HL-60 (cell line): Measurements from ENCODE around the gene SUPT6H.

Experiments
- DNase-seq, 2 experiments: peaks; one replicate each; pipeline ENCODE4 v3.0.0-alpha.2; 2010 to 2020; ENCODE audit warnings: low read depth in 1 of 2, low spot score in 1 of 2
- H3K27ac ChIP-seq: fragments of 250-450 bp; sonication (Bioruptor Pico); replicated peaks from 2 replicates; pipeline ENCODE4 v1.5.1; 2020; ENCODE audit warnings: mild to moderate bottlenecking, moderate library complexity
- H3K27me3 ChIP-seq: fragments of 250-450 bp; sonication (Bioruptor Pico); 2 replicates; pipeline ENCODE4 v1.5.1; 2021; ENCODE audit warnings: mild to moderate bottlenecking, moderate library complexity; ENCODE audit not compliant: insufficient read depth, poor library complexity, severe bottlenecking
- H3K4me3 ChIP-seq: replicated peaks from 2 replicates; pipeline ENCODE4 v1.5.1; 2011; ENCODE audit warnings: mild to moderate bottlenecking, control low read depth, low read length; ENCODE audit not compliant: insufficient read depth
- CTCF ChIP-seq: IDR thresholded peaks from one replicate; pipeline ENCODE4 v1.5.1; 2011; ENCODE audit warnings: low read length, control low read depth, inconsistent platforms; ENCODE audit not compliant: insufficient read depth
- GABPA ChIP-seq: IDR thresholded peaks from 2 replicates; pipeline ENCODE4 v1.6.1; 2012; ENCODE audit warnings: low read depth
- POLR2AphosphoS5 ChIP-seq: IDR thresholded peaks from 2 replicates; pipeline ENCODE4 v1.6.1; 2012; ENCODE audit warnings: low read depth
- SPI1 ChIP-seq: IDR thresholded peaks from 2 replicates; pipeline ENCODE4 v1.6.1; 2012; ENCODE audit warnings: low read depth, mild to moderate bottlenecking, borderline replicate concordance
- TF ChIP-seq, protein P1 (sequence below): IDR thresholded peaks from 2 replicates; pipeline ENCODE4 v1.6.1; 2012; ENCODE audit warnings: low read depth; ENCODE audit not compliant: insufficient replicate concordance

Gene SUPT6H

DNA sequence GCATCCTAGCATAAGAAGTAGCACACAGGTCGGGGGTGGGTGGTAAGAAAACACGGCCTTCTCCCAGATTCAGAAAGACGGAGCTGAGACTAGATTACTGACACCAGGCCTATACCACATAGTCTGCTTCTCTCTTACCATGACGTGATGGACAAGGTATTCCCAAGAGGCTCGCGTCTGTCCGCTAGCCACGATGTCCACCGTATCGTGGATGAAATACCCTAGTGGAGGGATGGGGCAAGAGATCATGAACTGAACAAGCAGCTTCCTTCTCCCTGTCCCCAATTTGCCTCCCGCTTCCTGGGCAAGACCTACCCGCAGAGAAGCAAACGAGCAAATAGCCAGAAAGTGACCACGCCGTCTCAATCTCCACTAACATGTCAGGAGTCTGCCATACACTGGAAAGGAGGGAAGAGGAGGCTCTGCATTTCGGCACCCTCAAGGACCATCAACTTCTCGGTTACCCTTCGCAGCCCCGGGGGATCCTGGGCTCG, 63.2 kb downstream of the SUPT6H start:
- TF ChIP-seq GABPA (no peak), POLR2AphosphoS5 (peak; percentile 94)
- Histone ChIP-seq H3K27me3 (no peaks in the 10 kb centered on the region), H3K4me3 (peak overlapping the region; percentile 68), H3K27ac (peak overlapping the region; percentile 80)
- peak; percentile 67 to 70 for DNase-seq

DNA sequence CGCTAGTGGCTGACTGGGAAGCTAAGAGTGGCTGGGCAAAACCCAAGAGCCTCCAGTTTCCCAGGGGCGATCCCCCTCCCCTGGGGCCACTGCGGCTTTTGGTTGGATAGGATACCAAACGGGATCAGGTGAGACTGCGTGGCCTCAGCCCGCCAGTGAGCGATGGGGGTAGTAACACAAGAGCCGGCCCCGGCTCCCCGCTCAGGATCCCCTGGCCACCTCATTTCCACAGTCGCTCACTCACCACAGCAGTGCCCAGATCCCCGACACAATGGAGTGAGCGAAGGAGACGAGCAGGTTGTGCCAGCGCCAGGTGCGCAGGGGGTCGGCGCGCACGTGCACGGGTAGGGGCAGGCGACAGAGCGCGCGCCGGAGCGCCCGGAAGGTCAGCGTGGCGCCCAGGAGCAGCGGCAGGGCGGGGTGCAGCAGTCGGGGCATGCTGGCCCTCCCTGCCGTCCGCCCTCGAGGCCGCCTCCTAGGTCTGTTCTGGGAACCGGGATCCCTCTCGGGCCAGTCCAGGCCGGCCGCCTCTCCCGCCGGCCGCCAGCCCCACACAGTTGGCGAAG, 63.7 kb downstream of the SUPT6H start:
- Histone ChIP-seq H3K4me3 (peak overlapping the region; percentile 68), H3K27me3 (no peaks in the 10 kb centered on the region), H3K27ac (peak overlapping the region; percentile 80)
- DNase-seq, result peak; percentile 64 to 81
- TF ChIP-seq POLR2AphosphoS5 (peak; percentile 2; the same call in 1 of the 2 replicates), CTCF (no peak)

- TF ChIP-seq, protein P1, sequence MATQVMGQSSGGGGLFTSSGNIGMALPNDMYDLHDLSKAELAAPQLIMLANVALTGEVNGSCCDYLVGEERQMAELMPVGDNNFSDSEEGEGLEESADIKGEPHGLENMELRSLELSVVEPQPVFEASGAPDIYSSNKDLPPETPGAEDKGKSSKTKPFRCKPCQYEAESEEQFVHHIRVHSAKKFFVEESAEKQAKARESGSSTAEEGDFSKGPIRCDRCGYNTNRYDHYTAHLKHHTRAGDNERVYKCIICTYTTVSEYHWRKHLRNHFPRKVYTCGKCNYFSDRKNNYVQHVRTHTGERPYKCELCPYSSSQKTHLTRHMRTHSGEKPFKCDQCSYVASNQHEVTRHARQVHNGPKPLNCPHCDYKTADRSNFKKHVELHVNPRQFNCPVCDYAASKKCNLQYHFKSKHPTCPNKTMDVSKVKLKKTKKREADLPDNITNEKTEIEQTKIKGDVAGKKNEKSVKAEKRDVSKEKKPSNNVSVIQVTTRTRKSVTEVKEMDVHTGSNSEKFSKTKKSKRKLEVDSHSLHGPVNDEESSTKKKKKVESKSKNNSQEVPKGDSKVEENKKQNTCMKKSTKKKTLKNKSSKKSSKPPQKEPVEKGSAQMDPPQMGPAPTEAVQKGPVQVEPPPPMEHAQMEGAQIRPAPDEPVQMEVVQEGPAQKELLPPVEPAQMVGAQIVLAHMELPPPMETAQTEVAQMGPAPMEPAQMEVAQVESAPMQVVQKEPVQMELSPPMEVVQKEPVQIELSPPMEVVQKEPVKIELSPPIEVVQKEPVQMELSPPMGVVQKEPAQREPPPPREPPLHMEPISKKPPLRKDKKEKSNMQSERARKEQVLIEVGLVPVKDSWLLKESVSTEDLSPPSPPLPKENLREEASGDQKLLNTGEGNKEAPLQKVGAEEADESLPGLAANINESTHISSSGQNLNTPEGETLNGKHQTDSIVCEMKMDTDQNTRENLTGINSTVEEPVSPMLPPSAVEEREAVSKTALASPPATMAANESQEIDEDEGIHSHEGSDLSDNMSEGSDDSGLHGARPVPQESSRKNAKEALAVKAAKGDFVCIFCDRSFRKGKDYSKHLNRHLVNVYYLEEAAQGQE, result no peak
- TF ChIP-seq SPI1 (no peak), POLR2AphosphoS5 (no peak), CTCF (no peak), GABPA (no peak)
- H3K27ac ChIP-seq, result peak within 1 kb of the TSS; percentile 93
- DNase-seq, result peak in 1 of 2 experiments; percentile 74
- no peaks in the 10 kb centered on the region for H3K27me3 ChIP-seq
- H3K4me3 ChIP-seq, result peak within 1 kb of the TSS; percentile 68
These were observed 64.2 kb downstream of the SUPT6H start, which contains the start of gene TLCD1 for GRCh38 chr17:28726226-28726626. Gene TLCD1 (minus strand): TSS chr17:28726233. CDS start chr17:28726097, 136 bp downstream.

GRCh38 chr17:28726627-28727491, 64.9 kb downstream of the SUPT6H start:
- peak; percentile 94 to 96 for DNase-seq
- TF ChIP-seq CTCF (peak; percentile 94), POLR2AphosphoS5 (0 out of 2 replicates have a peak, but pooled peaks have one; percentile 22), SPI1 (no peak)
- TF ChIP-seq, protein P1, result no peak
- Histone ChIP-seq H3K27ac (peak overlapping the region; percentile 93), H3K27me3 (no peaks in the 10 kb centered on the region), H3K4me3 (peak overlapping the region; percentile 68)
